Measurements from ENCODE around the gene FAM47E.

Gene FAM47E

GRCh38 chr4:76251441-76252270, at the start of gene FAM47E:
TSS of gene FAM47E (plus strand) at chr4:76251721. CDS start at chr4:76251747, 26 bp downstream.
- in situ Hi-C loops (cut with HindIII; ENCODE audit: low pct_unique_long_range_greater_than_20kb, low sequenced_read_pairs) = no loop called here
- no peak for TF ChIP-seq JUND (IDR thresholded peaks at IDR 0.05; ENCODE audit: low read depth)
- DNase-seq (ENCODE audit: low read depth in 1 of 2, low spot score in 1 of 2) = peak; percentile 33 to 80

- TF ChIP-seq JUND (IDR thresholded peaks at IDR 0.05; ENCODE audit: low read depth) = no peak
- no peak for DNase-seq (ENCODE audit: low read depth in 1 of 2, low spot score in 1 of 2)
- in situ Hi-C loops (cut with HindIII; ENCODE audit: low pct_unique_long_range_greater_than_20kb, low sequenced_read_pairs) = no loop called here
Measured at GRCh38 chr4:76203541-76203940, 48.0 kb upstream of the FAM47E start.

- in situ Hi-C loops (cut with HindIII; ENCODE audit: low pct_unique_long_range_greater_than_20kb, low sequenced_read_pairs) = no loop called here
- no peak for TF ChIP-seq JUND (IDR thresholded peaks at IDR 0.05; ENCODE audit: low read depth)
- no peak for DNase-seq (ENCODE audit: low read depth in 1 of 2, low spot score in 1 of 2)
Measured at GRCh38 chr4:76204936-76205335, 46.6 kb upstream of the FAM47E start.

- no peak for DNase-seq (ENCODE audit: low read depth in 1 of 2, low spot score in 1 of 2)
- TF ChIP-seq JUND (IDR thresholded peaks at IDR 0.05; ENCODE audit: low read depth) = no peak
- in situ Hi-C loops (cut with HindIII; ENCODE audit: low pct_unique_long_range_greater_than_20kb, low sequenced_read_pairs) = no loop called here
Measured at GRCh38 chr4:76205476-76205875, 46.0 kb upstream of the FAM47E start.

- TF ChIP-seq JUND (IDR thresholded peaks at IDR 0.05; ENCODE audit: low read depth) = no peak
- no peak for DNase-seq (ENCODE audit: low read depth in 1 of 2, low spot score in 1 of 2)
- in situ Hi-C loops (cut with HindIII; ENCODE audit: low pct_unique_long_range_greater_than_20kb, low sequenced_read_pairs) = no loop called here
Measured at GRCh38 chr4:76206222-76206942, 45.1 kb upstream of the FAM47E start.

- TF ChIP-seq JUND (IDR thresholded peaks at IDR 0.05; ENCODE audit: low read depth) = no peak
- in situ Hi-C loops (cut with HindIII; ENCODE audit: low pct_unique_long_range_greater_than_20kb, low sequenced_read_pairs) = no loop called here
- DNase-seq (ENCODE audit: low read depth in 1 of 2, low spot score in 1 of 2) = no peak
Measured at GRCh38 chr4:76207549-76207948, 44.0 kb upstream of the FAM47E start.

- in situ Hi-C loops (cut with HindIII; ENCODE audit: low pct_unique_long_range_greater_than_20kb, low sequenced_read_pairs) = no loop called here
- peak in 1 of 2 experiments; percentile 61 for DNase-seq (ENCODE audit: low read depth in 1 of 2, low spot score in 1 of 2)
Measured at GRCh38 chr4:76208005-76208765, 43.3 kb upstream of the FAM47E start.

GRCh38 chr4:76209881-76210280, 41.6 kb upstream of the FAM47E start:
- DNase-seq (ENCODE audit: low read depth in 1 of 2, low spot score in 1 of 2) = no peak
- in situ Hi-C loops (cut with HindIII; ENCODE audit: low pct_unique_long_range_greater_than_20kb, low sequenced_read_pairs) = no loop called here
- no peak for TF ChIP-seq JUND (IDR thresholded peaks at IDR 0.05; ENCODE audit: low read depth)

More at GRCh38 chr4:76208005-76208765, 43.3 kb upstream of the FAM47E start:
- no peak for TF ChIP-seq JUND (IDR thresholded peaks at IDR 0.05; ENCODE audit: low read depth)

- in situ Hi-C loops (cut with HindIII; ENCODE audit: low pct_unique_long_range_greater_than_20kb, low sequenced_read_pairs) = no loop called here
- TF ChIP-seq JUND (IDR thresholded peaks at IDR 0.05; ENCODE audit: low read depth) = no peak
- no peak for DNase-seq (ENCODE audit: low read depth in 1 of 2, low spot score in 1 of 2)
Measured at GRCh38 chr4:76210452-76210851, 41.1 kb upstream of the FAM47E start.

GRCh38 chr4:76211769-76212708, 39.5 kb upstream of the FAM47E start:
- in situ Hi-C loops (cut with HindIII; ENCODE audit: low pct_unique_long_range_greater_than_20kb, low sequenced_read_pairs) = no loop called here
- no peak for TF ChIP-seq JUND (IDR thresholded peaks at IDR 0.05; ENCODE audit: low read depth)
- no peak for DNase-seq (ENCODE audit: low read depth in 1 of 2, low spot score in 1 of 2)

GRCh38 chr4:76212851-76213414, 38.6 kb upstream of the FAM47E start:
- TF ChIP-seq JUND (IDR thresholded peaks at IDR 0.05; ENCODE audit: low read depth) = no peak
- no peak for DNase-seq (ENCODE audit: low read depth in 1 of 2, low spot score in 1 of 2)
- in situ Hi-C loops (cut with HindIII; ENCODE audit: low pct_unique_long_range_greater_than_20kb, low sequenced_read_pairs) = no loop called here

Data from T47D (cell line).